Loucy (cell line): ENCODE measurements around the gene TPCN1.

Experiments
- EZH2phosphoT487 ChIP-seq: fragments of 200-600 bp; IDR thresholded peaks from 2 replicates; pipeline ENCODE4 v1.6.1; 2018; ENCODE audit warnings: antibody characterized with exemption, mild to moderate bottlenecking, moderate library complexity, borderline replicate concordance
- TF ChIP-seq, protein P1 (sequence below): fragments of 200-600 bp; sonication (generic); conservative IDR thresholded peaks from 2 replicates; pipeline ENCODE4 v1.5.1; 2014; ENCODE audit warnings: mild to moderate bottlenecking, antibody characterized with exemption, low read length

GRCh38 chr12:113315358-113315757 lies 94.1 kb downstream of the TPCN1 start:
- TF ChIP-seq, protein P1, sequence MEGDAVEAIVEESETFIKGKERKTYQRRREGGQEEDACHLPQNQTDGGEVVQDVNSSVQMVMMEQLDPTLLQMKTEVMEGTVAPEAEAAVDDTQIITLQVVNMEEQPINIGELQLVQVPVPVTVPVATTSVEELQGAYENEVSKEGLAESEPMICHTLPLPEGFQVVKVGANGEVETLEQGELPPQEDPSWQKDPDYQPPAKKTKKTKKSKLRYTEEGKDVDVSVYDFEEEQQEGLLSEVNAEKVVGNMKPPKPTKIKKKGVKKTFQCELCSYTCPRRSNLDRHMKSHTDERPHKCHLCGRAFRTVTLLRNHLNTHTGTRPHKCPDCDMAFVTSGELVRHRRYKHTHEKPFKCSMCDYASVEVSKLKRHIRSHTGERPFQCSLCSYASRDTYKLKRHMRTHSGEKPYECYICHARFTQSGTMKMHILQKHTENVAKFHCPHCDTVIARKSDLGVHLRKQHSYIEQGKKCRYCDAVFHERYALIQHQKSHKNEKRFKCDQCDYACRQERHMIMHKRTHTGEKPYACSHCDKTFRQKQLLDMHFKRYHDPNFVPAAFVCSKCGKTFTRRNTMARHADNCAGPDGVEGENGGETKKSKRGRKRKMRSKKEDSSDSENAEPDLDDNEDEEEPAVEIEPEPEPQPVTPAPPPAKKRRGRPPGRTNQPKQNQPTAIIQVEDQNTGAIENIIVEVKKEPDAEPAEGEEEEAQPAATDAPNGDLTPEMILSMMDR: no peak
- TF ChIP-seq EZH2phosphoT487: no peak
